Stimulated activated CD4-positive, alpha-beta T cell treated with anti-CD3 and anti-CD28 coated beads, Interleukin-12 subunit alpha, Interleukin-12 subunit beta, amount 100 ng/mL, for 24 hours (primary cell): Measurements from ENCODE around the gene LNPK.
"Not testable (repeated sequence)": the region's sequence is repeated elsewhere in the genome, so short reads cannot be mapped to it uniquely, and the experiment has no call there.

Experiments
- DNase-seq, 2 experiments: peaks; one replicate each; pipeline ENCODE4 v3.0.0-alpha.2; 2020; ENCODE audit warnings: low read depth in 2 of 2

Gene LNPK

DNA sequence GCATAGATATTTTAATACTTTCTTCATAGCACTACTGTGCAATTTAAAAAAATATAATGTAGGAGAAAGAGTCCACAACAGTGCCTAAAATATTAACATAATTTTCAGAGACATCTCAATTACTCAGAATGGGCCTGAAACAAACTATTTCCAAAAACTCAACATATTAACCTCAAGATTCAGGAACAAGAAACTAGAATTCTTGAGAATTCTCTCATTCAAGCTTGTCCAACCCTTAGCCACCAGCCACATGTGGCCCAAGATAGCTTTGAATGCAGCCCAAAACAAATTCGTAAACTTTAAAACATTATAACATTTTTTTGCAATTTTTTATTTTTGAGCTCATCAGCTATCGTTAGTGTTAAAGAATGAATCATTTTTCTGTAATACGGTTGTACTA is 35.2 kb downstream of the LNPK start:
- no peak for DNase-seq

DNA sequence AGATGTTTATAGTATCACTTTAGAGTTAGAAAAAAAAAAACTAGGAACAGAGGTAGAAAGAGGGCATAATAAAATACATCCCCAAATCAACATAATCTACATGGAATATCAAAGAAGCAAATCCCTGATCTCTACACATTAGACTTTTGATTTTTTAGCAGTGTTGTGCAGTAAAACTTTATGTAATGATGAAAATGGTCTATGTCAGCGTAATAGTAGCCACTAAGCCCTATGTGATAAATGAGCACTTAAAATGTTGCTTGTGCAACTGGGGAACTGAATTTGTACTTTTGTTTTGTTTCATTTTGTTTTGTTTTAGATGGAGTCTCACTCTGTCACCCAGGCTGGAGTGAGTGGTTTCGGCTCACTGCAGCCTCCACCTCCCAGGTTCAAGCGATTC is 36.3 kb downstream of the LNPK start:
- DNase-seq = no peak

DNA sequence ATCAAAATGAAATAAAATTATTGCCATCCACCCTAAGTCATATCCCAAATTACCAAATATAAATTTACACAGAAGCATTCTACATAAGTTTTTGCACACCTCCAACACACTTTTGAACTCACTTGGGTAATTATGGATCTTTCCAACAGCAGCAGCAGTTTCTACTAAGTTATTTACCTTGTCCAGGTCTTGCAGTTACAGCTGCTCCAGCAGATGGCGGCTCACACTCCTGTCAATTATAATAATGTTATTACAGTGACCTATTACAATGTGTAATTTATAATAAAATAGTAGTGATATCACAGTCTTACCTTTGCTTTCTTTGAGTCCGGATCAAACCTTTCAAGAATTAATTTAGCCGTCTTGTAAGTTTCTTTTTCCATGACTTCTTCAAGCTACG is 37.9 kb downstream of the LNPK start:
- no peak for DNase-seq

DNA sequence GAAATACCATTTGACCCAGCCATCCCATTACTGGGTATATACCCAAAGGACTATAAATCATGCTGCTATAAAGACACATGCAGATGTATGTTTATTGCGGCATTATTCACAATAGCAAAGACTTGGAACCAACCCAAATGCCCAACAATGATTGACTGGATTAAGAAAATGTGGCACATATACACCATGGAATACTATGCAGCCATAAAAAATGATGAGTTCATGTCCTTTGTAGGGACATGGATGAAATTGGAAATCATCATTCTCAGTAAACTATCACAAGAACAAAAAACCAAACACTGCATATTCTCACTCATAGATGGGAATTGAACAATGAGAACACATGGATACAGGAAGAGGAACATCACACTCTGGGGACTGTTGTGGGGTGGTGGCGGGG is 38.9 kb downstream of the LNPK start:
- not testable (repeated sequence) for DNase-seq

DNA sequence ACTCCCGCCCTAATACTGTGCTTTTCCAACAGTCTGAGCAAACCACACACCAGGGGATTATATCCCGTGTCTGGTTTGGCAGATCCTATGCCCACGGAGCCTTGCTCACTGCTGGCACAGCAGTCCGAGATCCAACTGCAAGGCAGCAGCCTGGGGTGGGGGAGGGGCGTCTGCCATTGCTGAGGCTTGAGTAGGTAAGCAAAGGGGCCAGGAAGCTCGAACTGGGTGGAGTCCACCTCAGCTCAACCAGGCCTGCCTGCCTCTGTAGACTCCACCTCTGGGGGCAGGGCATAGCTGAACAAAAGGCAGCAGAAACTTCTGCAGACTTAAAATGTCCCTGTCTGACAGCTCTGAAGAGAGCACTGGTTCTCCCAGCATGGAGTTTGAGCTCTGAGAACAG is 44.2 kb downstream of the LNPK start:
- no peak for DNase-seq

DNA sequence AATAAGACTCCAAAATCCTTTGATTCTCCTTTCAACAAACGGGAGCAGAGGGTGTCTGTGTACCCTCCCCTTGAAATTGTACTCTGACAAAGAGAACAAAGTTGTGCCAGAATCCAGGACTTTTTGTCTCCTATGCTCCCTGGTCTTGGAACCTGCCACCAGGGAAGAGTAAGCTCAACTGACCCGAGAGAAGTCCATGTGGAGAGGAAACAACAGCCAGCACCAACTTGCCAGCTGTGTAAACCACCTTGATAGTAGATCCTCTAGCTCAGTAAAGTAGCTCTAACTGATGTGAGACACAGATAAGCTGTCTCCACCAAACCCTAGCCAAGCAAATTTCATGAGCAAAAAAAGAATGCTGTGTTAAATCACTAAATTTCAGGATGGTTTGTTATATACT is 46.9 kb downstream of the LNPK start:
- DNase-seq = no peak

DNA sequence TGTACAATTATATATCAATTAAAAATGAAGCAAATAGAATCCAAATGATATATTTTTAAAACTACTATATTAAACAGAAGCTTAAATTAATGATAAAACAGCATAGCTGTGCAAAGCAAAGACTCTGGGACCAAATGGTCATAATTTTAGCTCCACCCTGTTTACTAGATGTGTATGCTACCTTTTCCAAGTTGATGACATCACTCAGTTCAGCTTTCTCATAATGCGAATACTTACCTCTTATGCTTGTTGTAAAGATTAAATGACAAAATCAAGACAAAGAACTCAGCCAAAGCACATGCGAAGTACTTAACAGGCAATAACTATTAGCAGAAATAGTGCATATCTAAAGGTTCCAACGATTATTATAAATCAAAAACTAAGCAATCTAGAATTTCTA is 51.6 kb downstream of the LNPK start:
- DNase-seq = no peak

DNA sequence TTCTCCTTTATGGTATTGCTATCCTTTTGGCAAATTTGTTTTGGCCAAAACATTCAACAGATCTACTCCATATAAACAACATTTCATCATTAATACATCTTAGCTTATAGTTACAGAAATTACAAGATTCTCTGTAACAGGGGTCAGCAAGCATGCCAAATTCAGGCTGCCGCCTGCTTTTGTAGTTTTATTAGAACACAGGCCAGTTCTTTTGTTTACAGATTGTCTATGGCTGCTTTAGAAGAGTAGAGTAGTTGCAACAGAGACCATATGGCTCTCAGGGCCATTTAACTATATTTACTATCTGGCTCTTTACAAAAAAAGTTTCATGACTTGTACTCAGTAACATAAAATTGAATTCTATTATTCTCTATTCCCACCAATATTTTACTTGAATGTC is 53.9 kb downstream of the LNPK start:
- no peak for DNase-seq

DNA sequence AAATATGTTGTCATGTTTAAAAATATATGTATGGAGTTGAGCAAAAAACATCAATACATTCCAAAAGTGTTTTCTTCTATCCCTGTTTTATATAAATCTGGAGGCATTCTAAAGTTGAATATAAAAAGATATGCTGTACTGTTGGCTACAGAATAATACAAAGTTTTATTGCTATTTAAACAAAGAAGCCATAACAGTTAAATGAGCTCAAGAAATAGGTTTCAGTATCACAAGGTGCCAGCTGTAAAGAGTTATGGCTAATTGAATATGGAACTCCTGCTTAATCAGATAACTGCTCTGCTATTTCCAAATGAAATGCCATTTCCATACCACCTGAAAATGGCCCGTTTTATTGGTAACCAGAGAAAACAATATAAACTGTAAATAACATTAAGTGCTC is 55.0 kb downstream of the LNPK start:
- DNase-seq = no peak

DNA sequence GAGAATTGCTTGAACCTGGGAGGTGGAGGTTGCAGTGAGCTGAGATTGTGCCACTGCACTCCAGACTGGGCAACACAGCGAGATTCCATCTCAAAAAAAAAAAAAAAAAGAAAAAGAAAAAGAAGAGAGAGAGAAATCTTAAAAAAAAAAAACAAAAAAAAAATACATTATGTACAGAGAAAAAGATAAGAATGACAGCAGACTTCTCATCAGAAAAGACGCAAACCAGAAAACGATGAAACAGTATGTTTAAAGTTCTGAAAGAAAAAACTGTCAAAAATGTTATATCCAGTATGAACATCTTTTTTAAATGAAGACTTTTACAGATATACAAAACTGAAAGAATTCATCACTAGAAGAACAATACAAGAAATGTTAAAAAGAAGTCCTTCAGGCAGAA is 60.4 kb downstream of the LNPK start:
- no peak for DNase-seq

DNA sequence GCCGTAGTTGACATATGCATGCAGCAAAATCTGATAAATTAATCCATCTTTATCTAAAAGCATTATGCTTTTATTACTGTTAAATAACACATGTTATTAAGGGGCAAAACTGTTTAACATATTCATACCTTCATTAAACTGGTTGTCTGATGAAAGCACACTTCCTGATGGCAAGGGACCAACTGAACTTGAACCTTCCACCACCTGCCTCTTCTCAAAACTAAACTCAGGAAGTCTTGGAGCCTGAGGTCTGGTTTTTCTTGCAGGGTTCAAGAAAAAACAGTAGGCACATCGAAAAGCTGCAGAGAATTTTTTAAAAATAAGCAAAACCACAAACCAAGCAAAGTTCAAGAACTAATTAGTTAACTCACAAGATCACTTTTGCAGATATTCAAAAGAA is 64.9 kb downstream of the LNPK start:
- DNase-seq = no peak

DNA sequence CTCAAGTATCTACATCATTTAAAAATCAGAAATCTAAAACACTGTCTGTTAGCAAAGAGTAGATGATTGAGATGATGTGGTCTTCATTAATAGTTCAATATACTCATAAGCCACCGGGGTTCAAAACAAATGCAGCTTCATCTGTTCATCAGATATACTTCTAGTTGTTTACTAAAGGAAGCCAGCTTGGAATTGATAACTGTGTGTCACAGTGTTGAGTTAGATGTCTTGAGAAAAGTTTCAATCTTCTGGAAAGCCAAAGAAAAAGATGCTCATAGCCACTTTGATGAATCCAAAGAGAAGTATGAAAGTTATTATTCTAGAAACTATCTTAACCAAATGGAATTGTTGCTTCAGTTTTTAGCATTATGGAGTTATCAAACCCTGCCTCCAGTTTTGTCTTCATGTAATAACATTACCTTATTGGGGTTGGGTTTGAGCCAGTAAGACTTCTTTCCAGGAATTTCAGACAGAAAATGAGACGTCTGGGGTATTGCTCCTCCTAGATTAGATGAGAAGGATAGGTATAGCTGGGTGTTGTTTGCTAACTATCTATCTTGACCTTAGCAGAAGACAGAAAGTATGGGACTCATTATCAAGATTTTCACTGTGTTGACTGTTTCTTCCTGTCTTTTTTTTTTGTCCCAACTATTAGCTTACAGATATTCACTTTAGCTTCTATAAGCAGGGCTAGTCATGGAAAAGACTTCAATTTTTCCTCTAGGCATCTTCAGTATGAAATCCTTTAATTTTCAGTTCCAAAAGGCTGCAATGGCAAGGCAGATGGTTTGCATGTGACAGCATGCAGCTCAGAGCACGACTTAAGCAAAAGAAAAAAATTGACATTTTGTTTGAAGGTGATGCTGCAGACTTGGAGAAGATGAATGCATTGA is 66.5 kb downstream of the LNPK start:
- DNase-seq = no peak

DNA sequence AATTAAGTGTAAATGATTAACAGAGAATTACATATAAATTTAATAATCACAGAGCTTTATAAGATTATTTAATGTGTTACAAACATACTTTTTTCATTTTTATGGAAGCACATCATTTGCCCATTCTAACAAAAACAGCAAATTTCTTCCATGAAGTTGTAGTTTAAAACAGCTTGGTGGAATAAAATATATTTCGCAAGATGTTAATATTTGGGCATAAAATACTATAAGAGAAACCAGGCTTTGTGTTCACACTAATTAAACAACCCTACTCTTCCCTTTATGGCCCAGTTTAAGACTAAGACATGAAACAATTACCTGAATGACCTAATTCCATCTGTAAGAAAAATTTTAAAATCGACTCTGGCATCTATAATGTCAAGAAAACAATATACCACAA is 69.4 kb downstream of the LNPK start:
- DNase-seq = no peak

DNA sequence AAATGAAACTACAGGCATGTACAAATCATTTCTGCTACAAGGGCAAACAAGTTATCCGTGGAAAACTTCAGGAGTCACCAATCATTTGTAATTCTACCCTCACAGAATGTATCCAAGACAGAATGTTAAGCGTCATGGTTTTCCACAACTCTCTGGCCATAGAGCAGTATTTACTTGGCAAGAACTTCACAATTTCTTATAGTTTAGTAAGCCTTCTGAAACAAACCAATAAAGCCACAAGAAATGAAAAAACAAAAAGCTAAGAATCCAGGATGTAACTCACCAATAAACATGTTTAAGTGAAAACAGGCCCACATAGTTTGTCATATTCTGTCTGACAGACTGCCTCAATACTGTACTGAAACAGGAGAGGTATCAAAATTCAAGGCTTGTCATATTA is 70.3 kb downstream of the LNPK start:
- DNase-seq = no peak

DNA sequence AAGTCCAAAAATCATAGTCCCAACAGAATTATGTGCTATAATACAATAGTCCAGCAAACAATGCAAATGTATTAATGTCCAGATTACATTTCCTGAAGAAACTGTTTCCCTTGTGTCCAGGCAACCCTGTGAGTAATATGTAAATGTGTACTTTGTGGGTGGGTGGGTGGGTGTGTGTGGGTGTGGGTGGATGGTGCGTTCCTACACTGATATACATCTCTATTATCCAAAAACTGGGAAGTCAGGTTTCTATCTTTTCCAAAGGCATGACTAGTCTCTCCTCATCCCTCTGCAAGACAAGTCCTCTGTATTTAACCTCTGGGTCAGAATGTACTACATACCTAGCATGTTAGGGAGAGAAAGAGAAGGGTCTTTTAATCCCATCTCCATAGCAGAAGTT is 71.6 kb downstream of the LNPK start:
- no peak for DNase-seq

DNA sequence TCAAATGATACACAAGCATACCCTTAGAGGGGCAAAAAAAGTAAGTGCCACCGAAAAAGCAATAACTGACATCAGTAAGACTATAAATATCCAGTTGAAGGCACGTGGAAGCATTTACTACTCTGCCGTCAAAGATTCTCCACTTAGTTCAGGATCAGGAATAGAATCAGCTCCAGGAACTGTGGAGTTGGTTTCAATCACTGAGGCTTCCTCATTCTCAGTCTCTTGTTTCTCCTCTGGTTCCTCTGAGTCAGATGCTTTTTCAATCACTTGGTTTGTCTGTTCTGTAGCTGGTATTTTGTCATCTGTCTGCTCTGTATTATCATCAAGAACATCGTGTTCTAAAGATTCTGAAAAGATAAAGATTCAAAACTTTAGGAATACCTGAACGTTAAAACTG is 72.2 kb downstream of the LNPK start:
- DNase-seq = no peak

DNA sequence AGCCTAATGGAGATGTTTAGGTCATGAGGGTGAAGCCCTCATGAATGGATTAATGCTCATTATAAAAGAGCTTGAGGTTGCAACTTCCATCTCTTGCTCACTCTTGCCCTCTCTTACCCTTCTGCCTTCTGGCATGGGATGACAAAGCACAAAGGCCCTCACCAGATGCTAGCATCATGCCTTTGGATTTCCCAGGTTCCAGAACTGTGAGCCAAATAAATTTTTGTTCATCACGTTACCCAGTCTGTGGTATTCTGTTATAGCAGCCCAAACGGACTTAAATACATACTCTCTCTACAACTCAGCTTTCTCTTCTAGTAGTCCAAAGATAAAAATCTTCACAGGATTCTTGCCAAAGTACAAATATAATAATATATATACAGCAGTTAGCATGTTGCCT is 75.8 kb downstream of the LNPK start:
- no peak for DNase-seq

DNA sequence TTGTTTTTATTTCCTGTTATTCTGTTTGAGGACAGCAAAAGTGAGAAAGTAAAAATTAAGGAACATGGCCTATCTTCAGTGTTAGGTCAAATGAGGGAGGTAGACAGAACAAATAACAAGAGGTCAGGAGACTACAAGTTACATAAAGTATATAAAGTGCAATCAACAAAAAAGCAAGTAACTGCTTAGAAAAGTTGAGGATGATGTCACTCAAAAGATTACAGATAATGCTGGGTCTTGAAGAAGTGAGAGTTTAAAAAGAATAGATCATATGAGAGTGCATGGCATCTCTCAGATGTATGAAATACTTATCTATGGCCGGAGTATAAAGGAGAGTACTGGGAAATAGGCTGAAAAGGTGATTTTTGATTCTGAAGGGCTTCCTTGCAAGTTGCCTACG is 79.9 kb downstream of the LNPK start:
- no peak for DNase-seq

DNA sequence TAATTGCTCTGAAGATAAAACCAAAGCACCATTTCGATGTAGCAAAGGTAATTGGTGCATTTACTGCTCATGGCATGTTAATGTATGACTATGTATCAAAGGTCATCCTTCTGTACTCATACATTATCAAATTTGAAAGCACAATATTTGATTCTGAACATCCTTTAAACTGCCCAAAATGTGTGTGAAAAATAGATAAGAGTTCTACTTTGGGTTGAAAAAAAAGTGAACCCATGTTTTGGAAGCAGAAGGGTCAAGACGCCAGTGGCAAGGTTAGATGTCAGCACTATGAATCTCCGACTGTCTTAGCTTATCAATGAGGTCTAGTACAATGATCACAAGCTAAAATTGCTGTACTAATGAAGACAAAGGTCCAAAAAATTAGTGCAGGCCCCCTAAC is 83.1 kb downstream of the LNPK start:
- DNase-seq = no peak

DNA sequence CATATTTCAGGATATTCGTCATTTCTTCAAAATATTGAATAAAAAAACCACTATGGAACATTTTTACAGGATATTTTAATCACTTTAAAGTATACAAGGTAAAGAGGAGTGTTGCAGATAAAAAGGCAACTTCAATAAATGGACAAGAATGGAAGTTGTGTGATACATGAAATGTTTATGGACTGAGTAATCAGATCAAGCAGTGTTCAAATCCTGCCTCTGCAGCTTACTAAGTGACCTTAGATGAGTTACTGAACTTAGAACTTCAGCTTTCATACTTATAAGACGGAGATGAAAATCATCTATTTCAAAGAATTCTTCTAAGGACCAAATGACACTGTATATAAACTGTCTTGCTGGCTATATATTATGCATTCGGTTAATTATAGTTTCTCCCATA is 87.2 kb downstream of the LNPK start:
- no peak for DNase-seq

DNA sequence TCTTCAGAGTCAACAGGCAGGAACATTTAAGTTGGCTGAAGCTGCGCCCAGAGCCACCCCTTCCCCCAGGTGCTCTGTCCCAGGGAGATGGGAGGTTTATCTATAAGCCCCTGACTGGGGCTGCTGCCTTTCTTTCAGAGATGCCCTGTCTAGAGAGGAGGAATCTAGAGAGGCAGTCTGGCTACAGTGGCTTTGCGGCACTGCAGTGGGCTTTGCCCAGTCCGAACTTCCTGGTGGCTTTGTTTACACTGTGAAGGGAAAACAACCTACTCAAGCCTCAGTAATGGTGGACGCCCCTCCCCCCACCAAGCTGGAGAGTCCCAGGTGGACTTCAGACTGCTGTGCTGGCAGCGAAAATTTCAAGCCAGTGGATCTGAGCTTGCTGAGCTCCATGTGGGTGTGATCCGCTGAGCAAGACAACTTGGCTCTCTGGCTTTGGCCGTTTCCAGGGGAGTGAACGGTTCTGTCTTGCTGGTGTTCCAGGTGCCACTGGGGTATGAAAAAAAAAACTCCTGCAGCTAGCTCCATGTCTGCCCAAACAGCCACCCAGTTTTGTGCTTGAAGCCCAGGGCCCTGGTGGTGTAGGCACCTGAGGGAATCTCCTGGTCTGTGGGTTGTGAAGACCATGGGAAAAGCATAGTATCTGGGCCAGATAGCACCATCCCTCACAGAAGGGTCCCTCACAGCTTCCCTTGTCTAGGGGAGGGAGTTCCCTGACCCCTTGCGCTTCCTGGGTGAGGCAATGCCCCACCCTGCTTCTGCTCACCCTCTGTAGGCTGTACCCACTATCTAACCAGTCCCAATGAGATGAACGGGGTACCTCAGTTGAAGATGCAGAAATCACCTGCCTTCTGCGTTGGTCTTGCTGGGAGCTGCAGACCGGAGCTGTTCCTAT is 88.0 kb downstream of the LNPK start:
- DNase-seq = not testable (repeated sequence)

DNA sequence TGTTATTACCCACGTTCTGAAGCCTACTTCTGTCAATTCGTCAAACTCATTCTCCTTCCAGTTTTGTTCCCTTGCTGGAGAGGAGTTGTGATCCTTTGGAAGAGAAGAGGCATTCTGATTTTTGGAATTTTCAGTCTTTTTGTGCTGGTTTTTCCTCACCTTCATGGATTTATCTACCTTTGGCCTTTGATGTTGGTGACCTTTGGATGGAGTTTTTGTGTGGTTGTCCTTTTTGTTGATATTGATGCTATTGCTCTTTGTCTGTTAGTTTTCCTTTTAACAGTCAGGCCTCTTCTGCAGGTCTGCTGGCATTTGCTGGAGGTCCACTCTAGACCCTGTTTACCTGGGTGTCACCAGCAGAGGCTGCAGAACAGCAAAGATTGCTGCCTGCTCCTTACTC is 88.8 kb downstream of the LNPK start:
- not testable (repeated sequence) for DNase-seq

DNA sequence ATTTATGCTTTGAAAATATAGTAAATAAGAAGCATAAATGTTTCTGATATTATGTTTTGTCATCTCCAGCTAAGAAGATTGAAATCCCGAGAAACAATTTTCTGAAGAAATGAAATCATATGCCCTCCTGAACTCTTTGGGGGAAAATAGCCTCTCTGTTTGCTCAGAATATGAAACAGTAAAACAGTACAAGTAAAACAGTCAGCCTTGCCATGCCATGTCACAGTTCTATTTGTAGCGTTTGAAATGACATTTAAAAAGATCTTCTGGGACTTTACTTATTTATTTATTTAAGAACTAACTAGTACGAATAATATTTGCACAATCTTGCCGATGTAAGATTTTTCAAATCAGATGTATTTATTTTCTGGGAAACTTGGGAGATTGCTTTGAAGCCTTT is 98.0 kb downstream of the LNPK start:
- DNase-seq = no peak
